ENCODE data around the gene SPDEF.

Gene SPDEF

GRCh38 chr6:34522761-34523160, 33.4 kb downstream of the SPDEF start:
- Histone ChIP-seq H3F3A (ENCODE audit: control insufficient read depth, insufficient read depth) (no peaks in the 10 kb centered on the region), H3K27me3 (ENCODE audit: control insufficient read depth, low read length) (no peaks in the 10 kb centered on the region), H3K4me2 (ENCODE audit: low read length) (no peak overlapping the region), H3K4me3 (ENCODE audit: low read length) (no peak overlapping the region), H3K9me3 (ENCODE audit: control insufficient read depth, insufficient read depth, low read length) (no peaks in the 10 kb centered on the region), H3K36me3 (ENCODE audit: control insufficient read depth, low read length) (no peaks in the 10 kb centered on the region), H3K79me2 (ENCODE audit: control insufficient read depth, low read length) (no peaks in the 10 kb centered on the region), H3K4me1 (ENCODE audit: control insufficient read depth, low read length) (peaks cover 11% of the 10 kb centered on the region), H4K20me1 (ENCODE audit: control insufficient read depth, insufficient read depth, low read depth, low read length) (no peaks in the 10 kb centered on the region), H3K9me2 (replicated peaks; ENCODE audit: control insufficient read depth, low read length) (no peaks in the 10 kb centered on the region), H3K27ac (ENCODE audit: low read depth, low read length) (no peak overlapping the region)
- TF ChIP-seq CTCF (IDR thresholded peaks at IDR 0.05; ENCODE audit: low read depth, low read length, poor library complexity, severe bottlenecking) (no peak), EZH2phosphoT487 (IDR thresholded peaks at IDR 0.05; ENCODE audit: borderline replicate concordance, low read length) (no peak)

GRCh38 chr6:34521463-34522285, 34.5 kb downstream of the SPDEF start:
- no peaks in the 10 kb centered on the region for H3K79me2 ChIP-seq (ENCODE audit: control insufficient read depth, low read length)
- no peak overlapping the region for H3K27ac ChIP-seq (ENCODE audit: low read depth, low read length)
- H3K4me2 ChIP-seq (ENCODE audit: low read length) = no peak overlapping the region
- H3K4me3 ChIP-seq (ENCODE audit: low read length) = no peak overlapping the region
- TF ChIP-seq CTCF (IDR thresholded peaks at IDR 0.05; ENCODE audit: low read depth, low read length, poor library complexity, severe bottlenecking) = no peak
- no peak for TF ChIP-seq EZH2phosphoT487 (IDR thresholded peaks at IDR 0.05; ENCODE audit: borderline replicate concordance, low read length)
- no peaks in the 10 kb centered on the region for H3K36me3 ChIP-seq (ENCODE audit: control insufficient read depth, low read length)
- no peaks in the 10 kb centered on the region for H3F3A ChIP-seq (ENCODE audit: control insufficient read depth, insufficient read depth)
- no peaks in the 10 kb centered on the region for H3K27me3 ChIP-seq (ENCODE audit: control insufficient read depth, low read length)
- H3K9me2 ChIP-seq (replicated peaks; ENCODE audit: control insufficient read depth, low read length) = no peaks in the 10 kb centered on the region
- H3K4me1 ChIP-seq (ENCODE audit: control insufficient read depth, low read length) = peaks cover 3% of the 10 kb centered on the region
- no peaks in the 10 kb centered on the region for H3K9me3 ChIP-seq (ENCODE audit: control insufficient read depth, insufficient read depth, low read length)
- H4K20me1 ChIP-seq (ENCODE audit: control insufficient read depth, insufficient read depth, low read depth, low read length) = no peaks in the 10 kb centered on the region

- H3K9me3 ChIP-seq (ENCODE audit: control insufficient read depth, insufficient read depth, low read length) = no peaks in the 10 kb centered on the region
- no peak overlapping the region for H3K4me3 ChIP-seq (ENCODE audit: low read length)
- H3K27me3 ChIP-seq (ENCODE audit: control insufficient read depth, low read length) = no peaks in the 10 kb centered on the region
- no peaks in the 10 kb centered on the region for H3K79me2 ChIP-seq (ENCODE audit: control insufficient read depth, low read length)
- H3F3A ChIP-seq (ENCODE audit: control insufficient read depth, insufficient read depth) = no peaks in the 10 kb centered on the region
- no peaks in the 10 kb centered on the region for H3K9me2 ChIP-seq (replicated peaks; ENCODE audit: control insufficient read depth, low read length)
- TF ChIP-seq EZH2phosphoT487 (IDR thresholded peaks at IDR 0.05; ENCODE audit: borderline replicate concordance, low read length) (no peak), CTCF (IDR thresholded peaks at IDR 0.05; ENCODE audit: low read depth, low read length, poor library complexity, severe bottlenecking) (no peak)
- H3K27ac ChIP-seq (ENCODE audit: low read depth, low read length) = no peak overlapping the region
- no peaks in the 10 kb centered on the region for H3K36me3 ChIP-seq (ENCODE audit: control insufficient read depth, low read length)
- H4K20me1 ChIP-seq (ENCODE audit: control insufficient read depth, insufficient read depth, low read depth, low read length) = no peaks in the 10 kb centered on the region
- H3K4me2 ChIP-seq (ENCODE audit: low read length) = no peak overlapping the region
- no peaks in the 10 kb centered on the region for H3K4me1 ChIP-seq (ENCODE audit: control insufficient read depth, low read length)
Observed at GRCh38 chr6:34520645-34521462, 35.3 kb downstream of the SPDEF start.

Data from DOHH2 (cell line).